PC-9 (cell line): ENCODE measurements around the gene SERPINE1.

Experiments used
- EZH2 ChIP-seq: fragments of 200-600 bp; sonication (generic); IDR thresholded peaks from 2 replicates; pipeline ENCODE4 v1.8.0; 2017; ENCODE audit warnings: antibody characterized with exemption, low read depth
- TF ChIP-seq, protein P1 (sequence below): fragments of 200-600 bp; sonication (generic); conservative IDR thresholded peaks from 2 replicates; pipeline ENCODE4 v1.6.1; 2017; ENCODE audit warnings: mixed run types, antibody characterized with exemption, mild to moderate bottlenecking, moderate library complexity

DNA sequence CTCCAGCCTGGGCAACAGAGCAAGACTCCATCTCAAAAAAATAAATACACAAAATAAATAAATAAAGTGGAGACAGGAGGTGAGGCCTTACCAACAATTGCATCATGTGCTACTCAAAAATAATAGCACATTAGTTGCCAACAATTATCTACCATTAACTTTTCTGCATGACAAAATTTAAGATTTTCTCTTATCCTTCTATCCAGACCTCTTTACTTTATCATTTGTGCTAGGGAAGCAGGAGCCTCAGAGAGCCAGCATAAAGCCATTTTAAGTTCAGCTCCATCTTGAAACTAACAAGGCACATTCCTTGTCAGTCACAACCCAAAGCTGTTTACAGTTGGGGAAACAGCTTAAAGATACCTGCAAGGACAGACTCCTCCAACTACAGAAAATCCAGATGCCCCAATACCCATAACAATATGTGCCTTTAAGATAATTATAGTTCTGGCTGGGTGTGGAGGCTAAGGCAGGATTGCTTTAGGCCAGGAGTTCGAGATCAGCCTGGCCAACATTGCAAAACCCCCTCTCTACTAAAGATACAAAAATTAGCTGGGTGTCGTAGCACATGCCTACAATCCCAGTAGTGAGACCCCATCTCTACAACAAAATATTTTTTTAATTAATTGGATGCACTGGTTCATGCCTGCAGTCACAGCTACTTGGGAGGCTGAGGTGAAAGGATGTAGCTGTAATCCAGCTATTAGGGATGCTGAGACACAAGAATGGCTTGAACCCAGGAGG, 25.2 kb downstream of the SERPINE1 start:
- TF ChIP-seq, protein P1, sequence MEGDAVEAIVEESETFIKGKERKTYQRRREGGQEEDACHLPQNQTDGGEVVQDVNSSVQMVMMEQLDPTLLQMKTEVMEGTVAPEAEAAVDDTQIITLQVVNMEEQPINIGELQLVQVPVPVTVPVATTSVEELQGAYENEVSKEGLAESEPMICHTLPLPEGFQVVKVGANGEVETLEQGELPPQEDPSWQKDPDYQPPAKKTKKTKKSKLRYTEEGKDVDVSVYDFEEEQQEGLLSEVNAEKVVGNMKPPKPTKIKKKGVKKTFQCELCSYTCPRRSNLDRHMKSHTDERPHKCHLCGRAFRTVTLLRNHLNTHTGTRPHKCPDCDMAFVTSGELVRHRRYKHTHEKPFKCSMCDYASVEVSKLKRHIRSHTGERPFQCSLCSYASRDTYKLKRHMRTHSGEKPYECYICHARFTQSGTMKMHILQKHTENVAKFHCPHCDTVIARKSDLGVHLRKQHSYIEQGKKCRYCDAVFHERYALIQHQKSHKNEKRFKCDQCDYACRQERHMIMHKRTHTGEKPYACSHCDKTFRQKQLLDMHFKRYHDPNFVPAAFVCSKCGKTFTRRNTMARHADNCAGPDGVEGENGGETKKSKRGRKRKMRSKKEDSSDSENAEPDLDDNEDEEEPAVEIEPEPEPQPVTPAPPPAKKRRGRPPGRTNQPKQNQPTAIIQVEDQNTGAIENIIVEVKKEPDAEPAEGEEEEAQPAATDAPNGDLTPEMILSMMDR, result no peak
- TF ChIP-seq EZH2, result no peak
